Thyroid gland (tissue), 4 donors: ENCODE measurements around the gene ANTXRL.

Experiments used
- POLR2A ChIP-seq, 2 donors: fragments of 450-650 bp; IDR thresholded peaks; one replicate each; pipeline ENCODE4 v1.6.1; 2017; ENCODE audit warnings: antibody characterized with exemption in 2 of 2, mild to moderate bottlenecking in 2 of 2, moderate library complexity in 1 of 2
- TF ChIP-seq, protein P1 (sequence below), 6 experiments: fragments of 200-600 bp in 3 of 6; fragments of 450-650 bp in 3 of 6; sonication (generic) in 3 of 6; IDR thresholded peaks; one replicate each; pipeline ENCODE4 v1.5.1; 2016 to 2019; ENCODE audit warnings: antibody characterized with exemption in 6 of 6, mild to moderate bottlenecking in 2 of 6, inconsistent platforms in 1 of 6, moderate library complexity in 1 of 6

DNA sequence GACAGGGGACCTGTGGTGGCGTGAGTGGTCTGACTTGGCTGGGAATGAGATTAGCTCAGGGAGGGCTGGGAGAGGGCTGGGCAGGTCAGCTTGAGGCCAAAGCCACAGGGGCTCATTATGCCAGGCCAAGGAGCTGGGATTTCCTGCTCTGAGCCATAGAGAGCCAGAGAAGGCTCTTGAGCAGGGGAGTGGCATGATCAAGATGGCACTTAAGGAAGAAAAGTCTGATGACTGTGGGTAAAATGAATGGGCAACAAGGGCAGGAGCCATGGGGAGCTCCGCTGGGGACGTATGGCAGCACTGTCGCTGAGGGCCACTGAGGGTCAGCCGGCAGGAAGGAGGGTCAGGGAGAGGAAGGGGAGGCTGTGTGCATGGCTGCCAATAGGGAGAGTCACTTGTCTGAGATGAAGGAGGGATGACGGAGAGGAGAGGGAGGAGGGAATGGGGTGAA lies 5.8 kb downstream of the ANTXRL start:
- TF ChIP-seq, protein P1, sequence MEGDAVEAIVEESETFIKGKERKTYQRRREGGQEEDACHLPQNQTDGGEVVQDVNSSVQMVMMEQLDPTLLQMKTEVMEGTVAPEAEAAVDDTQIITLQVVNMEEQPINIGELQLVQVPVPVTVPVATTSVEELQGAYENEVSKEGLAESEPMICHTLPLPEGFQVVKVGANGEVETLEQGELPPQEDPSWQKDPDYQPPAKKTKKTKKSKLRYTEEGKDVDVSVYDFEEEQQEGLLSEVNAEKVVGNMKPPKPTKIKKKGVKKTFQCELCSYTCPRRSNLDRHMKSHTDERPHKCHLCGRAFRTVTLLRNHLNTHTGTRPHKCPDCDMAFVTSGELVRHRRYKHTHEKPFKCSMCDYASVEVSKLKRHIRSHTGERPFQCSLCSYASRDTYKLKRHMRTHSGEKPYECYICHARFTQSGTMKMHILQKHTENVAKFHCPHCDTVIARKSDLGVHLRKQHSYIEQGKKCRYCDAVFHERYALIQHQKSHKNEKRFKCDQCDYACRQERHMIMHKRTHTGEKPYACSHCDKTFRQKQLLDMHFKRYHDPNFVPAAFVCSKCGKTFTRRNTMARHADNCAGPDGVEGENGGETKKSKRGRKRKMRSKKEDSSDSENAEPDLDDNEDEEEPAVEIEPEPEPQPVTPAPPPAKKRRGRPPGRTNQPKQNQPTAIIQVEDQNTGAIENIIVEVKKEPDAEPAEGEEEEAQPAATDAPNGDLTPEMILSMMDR (IDR thresholded peaks at IDR 0.05), result no peak
- TF ChIP-seq POLR2A (IDR thresholded peaks at IDR 0.05), result no peak
